Stimulated activated effector memory CD8-positive, alpha-beta T cell treated with anti-CD3 and anti-CD28 coated beads, Interleukin-12 subunit alpha, Interleukin-12 subunit beta, amount 100 ng/mL, for 72 hours (primary cell): ENCODE results near the gene EDDM3A.
"Not testable (repeated sequence)": the region's sequence is repeated elsewhere in the genome, so short reads cannot be mapped to it uniquely, and the experiment has no call there.

ENCODE experiments used
- ATAC-seq: fragments of 150-1000 bp; cut with Tn5 transposase; 2 replicates; pipeline ENCODE4 v1.10.0; 2021
- DNase-seq, 2 donors: peaks; one replicate each; pipeline ENCODE4 v3.0.0; 2021 to 2022; ENCODE audit warnings: low spot score in 2 of 2
- H3K27ac Mint-ChIP-seq: one replicate; pipeline ENCODE4 v1.8.0; 2022; ENCODE audit warnings: mild to moderate bottlenecking, mixed read lengths
- H3K36me3 Mint-ChIP-seq: one replicate; pipeline ENCODE4 v1.8.0; 2022; ENCODE audit warnings: mild to moderate bottlenecking, mixed read lengths
- H3K4me1 Mint-ChIP-seq: one replicate; pipeline ENCODE4 v1.8.0; 2022; ENCODE audit warnings: mixed read lengths
- H3K4me3 Mint-ChIP-seq: one replicate; pipeline ENCODE4 v1.8.0; 2022; ENCODE audit warnings: mild to moderate bottlenecking, mixed read lengths
- H3K9me3 Mint-ChIP-seq: one replicate; pipeline ENCODE4 v1.8.0; 2022; ENCODE audit warnings: mixed read lengths

Gene EDDM3A

GRCh38 chr14:20722016-20722415, 23.7 kb upstream of the EDDM3A start:
- Mint-ChIP-seq H3K4me3 (no peak overlapping the region), H3K4me1 (peaks cover 6% of the 10 kb centered on the region), H3K9me3 (no peaks in the 10 kb centered on the region), H3K27ac (no peak overlapping the region), H3K36me3 (no peaks in the 10 kb centered on the region)
- ATAC-seq (no peak), DNase-seq (no peak)

- DNase-seq, result no peak
- peaks cover 6% of the 10 kb centered on the region for H3K4me1 Mint-ChIP-seq
- H3K9me3 Mint-ChIP-seq, result no peaks in the 10 kb centered on the region
- H3K36me3 Mint-ChIP-seq, result no peaks in the 10 kb centered on the region
- H3K4me3 Mint-ChIP-seq, result no peak overlapping the region
- ATAC-seq, result peak; percentile 58
- H3K27ac Mint-ChIP-seq, result no peak overlapping the region
Measured at GRCh38 chr14:20723488-20723887, 22.2 kb upstream of the EDDM3A start.

GRCh38 chr14:20726121-20726520, 19.6 kb upstream of the EDDM3A start:
- not testable (repeated sequence) for ATAC-seq, H3K4me1 Mint-ChIP-seq, H3K27ac Mint-ChIP-seq, DNase-seq, H3K4me3 Mint-ChIP-seq, H3K36me3 Mint-ChIP-seq, H3K9me3 Mint-ChIP-seq

GRCh38 chr14:20726531-20726930, 19.2 kb upstream of the EDDM3A start:
- Mint-ChIP-seq H3K9me3 (no peaks in the 10 kb centered on the region), H3K4me3 (no peak overlapping the region), H3K27ac (no peak overlapping the region), H3K4me1 (no peaks in the 10 kb centered on the region), H3K36me3 (no peaks in the 10 kb centered on the region)
- ATAC-seq, result no peak
- DNase-seq, result no peak

- Mint-ChIP-seq H3K9me3 (no peaks in the 10 kb centered on the region), H3K27ac (no peak overlapping the region), H3K4me3 (no peak overlapping the region), H3K4me1 (no peaks in the 10 kb centered on the region), H3K36me3 (no peaks in the 10 kb centered on the region)
- no peak for DNase-seq
- no peak for ATAC-seq
Measured at GRCh38 chr14:20730891-20731290, 14.8 kb upstream of the EDDM3A start.

- H3K9me3 Mint-ChIP-seq, result no peaks in the 10 kb centered on the region
- H3K4me1 Mint-ChIP-seq, result no peaks in the 10 kb centered on the region
- no peak overlapping the region for H3K27ac Mint-ChIP-seq
- H3K4me3 Mint-ChIP-seq, result no peak overlapping the region
- H3K36me3 Mint-ChIP-seq, result no peaks in the 10 kb centered on the region
- no peak for ATAC-seq
- DNase-seq, result no peak
Measured at GRCh38 chr14:20732477-20732876, 13.2 kb upstream of the EDDM3A start.

- Mint-ChIP-seq H3K4me3 (no peak overlapping the region), H3K27ac (no peak overlapping the region), H3K9me3 (no peaks in the 10 kb centered on the region), H3K4me1 (no peaks in the 10 kb centered on the region), H3K36me3 (no peaks in the 10 kb centered on the region)
- DNase-seq (no peak), ATAC-seq (no peak)
Measured at GRCh38 chr14:20732979-20733635, 12.6 kb upstream of the EDDM3A start.

- DNase-seq (no peak), ATAC-seq (no peak)
- Mint-ChIP-seq H3K4me1 (no peaks in the 10 kb centered on the region), H3K27ac (no peak overlapping the region), H3K4me3 (no peak overlapping the region), H3K9me3 (no peaks in the 10 kb centered on the region), H3K36me3 (no peaks in the 10 kb centered on the region)
Measured at GRCh38 chr14:20733684-20734429, 11.8 kb upstream of the EDDM3A start.

GRCh38 chr14:20734430-20734806, 11.3 kb upstream of the EDDM3A start:
- no peaks in the 10 kb centered on the region for H3K4me1 Mint-ChIP-seq
- no peaks in the 10 kb centered on the region for H3K36me3 Mint-ChIP-seq
- ATAC-seq (no peak), DNase-seq (no peak)
- H3K27ac Mint-ChIP-seq, result no peak overlapping the region
- no peaks in the 10 kb centered on the region for H3K9me3 Mint-ChIP-seq
- no peak overlapping the region for H3K4me3 Mint-ChIP-seq

- not testable (repeated sequence) for H3K4me1 Mint-ChIP-seq, DNase-seq, H3K4me3 Mint-ChIP-seq, H3K9me3 Mint-ChIP-seq, H3K36me3 Mint-ChIP-seq, H3K27ac Mint-ChIP-seq, ATAC-seq
Measured at GRCh38 chr14:20738292-20738691, 7.4 kb upstream of the EDDM3A start.

- DNase-seq (no peak), ATAC-seq (no peak)
- H3K4me3 Mint-ChIP-seq, result no peak overlapping the region
- H3K27ac Mint-ChIP-seq, result no peak overlapping the region
- no peaks in the 10 kb centered on the region for H3K4me1 Mint-ChIP-seq
- H3K36me3 Mint-ChIP-seq, result no peaks in the 10 kb centered on the region
- no peaks in the 10 kb centered on the region for H3K9me3 Mint-ChIP-seq
Measured at GRCh38 chr14:20742132-20742531, 3.6 kb upstream of the EDDM3A start.

GRCh38 chr14:20743556-20743955, 2.1 kb upstream of the EDDM3A start:
- Mint-ChIP-seq H3K4me1 (no peaks in the 10 kb centered on the region), H3K36me3 (no peaks in the 10 kb centered on the region), H3K4me3 (no peak overlapping the region), H3K9me3 (no peaks in the 10 kb centered on the region), H3K27ac (no peak overlapping the region)
- DNase-seq (no peak), ATAC-seq (no peak)

- Mint-ChIP-seq H3K36me3 (no peaks in the 10 kb centered on the region), H3K4me1 (peaks cover 8% of the 10 kb centered on the region), H3K9me3 (peaks cover under 1% of the 10 kb centered on the region), H3K27ac (no peak overlapping the region), H3K4me3 (no peak overlapping the region)
- ATAC-seq (no peak), DNase-seq (no peak)
Measured at GRCh38 chr14:20746566-20746965, 879 bp downstream of the EDDM3A start.

- ATAC-seq (no peak), DNase-seq (no peak)
- no peak overlapping the region for H3K27ac Mint-ChIP-seq
- H3K4me1 Mint-ChIP-seq, result peaks cover 8% of the 10 kb centered on the region
- no peaks in the 10 kb centered on the region for H3K36me3 Mint-ChIP-seq
- H3K9me3 Mint-ChIP-seq, result peaks cover 8% of the 10 kb centered on the region
- H3K4me3 Mint-ChIP-seq, result no peak overlapping the region
Measured at GRCh38 chr14:20748439-20748838, 2.8 kb downstream of the EDDM3A start.

- no peaks in the 10 kb centered on the region for H3K36me3 Mint-ChIP-seq
- ATAC-seq (peak; percentile 76), DNase-seq (no peak)
- H3K9me3 Mint-ChIP-seq, result peaks cover 8% of the 10 kb centered on the region
- peak overlapping the region; percentile 26 for H3K27ac Mint-ChIP-seq
- H3K4me1 Mint-ChIP-seq, result peaks cover 8% of the 10 kb centered on the region
- no peak overlapping the region for H3K4me3 Mint-ChIP-seq
Measured at GRCh38 chr14:20750194-20750593, 4.5 kb downstream of the EDDM3A start.

GRCh38 chr14:20751963-20752562, 6.4 kb downstream of the EDDM3A start:
- no peaks in the 10 kb centered on the region for H3K36me3 Mint-ChIP-seq
- DNase-seq (no peak), ATAC-seq (no peak)
- peaks cover 8% of the 10 kb centered on the region for H3K9me3 Mint-ChIP-seq
- H3K4me1 Mint-ChIP-seq, result peaks cover 8% of the 10 kb centered on the region
- no peak overlapping the region for H3K27ac Mint-ChIP-seq
- H3K4me3 Mint-ChIP-seq, result no peak overlapping the region
